Nephron progenitor cell (in vitro differentiated cells): ENCODE measurements around the gene SLC13A2.

Source experiments
- DNase-seq: peaks from one replicate; pipeline ENCODE4 v3.0.0; 2021
- H3K27ac Mint-ChIP-seq: 2 replicates; pipeline ENCODE4 v1.8.0; 2021; ENCODE audit warnings: mild to moderate bottlenecking, moderate library complexity, mixed read lengths
- H3K27me3 Mint-ChIP-seq: 2 replicates; pipeline ENCODE4 v1.8.0; 2021; ENCODE audit warnings: mild to moderate bottlenecking, low read depth, mixed read lengths; ENCODE audit not compliant: poor library complexity
- H3K36me3 Mint-ChIP-seq: 2 replicates; pipeline ENCODE4 v1.8.0; 2021; ENCODE audit warnings: low read depth, mixed read lengths
- H3K4me1 Mint-ChIP-seq: 2 replicates; pipeline ENCODE4 v1.8.0; 2021; ENCODE audit warnings: mixed read lengths
- H3K4me3 Mint-ChIP-seq: 2 replicates; pipeline ENCODE4 v1.8.0; 2021; ENCODE audit warnings: mild to moderate bottlenecking, moderate library complexity, mixed read lengths
- H3K9me3 Mint-ChIP-seq: 2 replicates; pipeline ENCODE4 v1.8.0; 2021; ENCODE audit warnings: mild to moderate bottlenecking, moderate library complexity, mixed read lengths
- CTCF ChIP-seq: fragments of 200-600 bp; sonication (generic); IDR thresholded peaks from 2 replicates; pipeline ENCODE4 v1.5.0; 2021; ENCODE audit warnings: antibody characterized with exemption

SLC13A2 gene

DNA sequence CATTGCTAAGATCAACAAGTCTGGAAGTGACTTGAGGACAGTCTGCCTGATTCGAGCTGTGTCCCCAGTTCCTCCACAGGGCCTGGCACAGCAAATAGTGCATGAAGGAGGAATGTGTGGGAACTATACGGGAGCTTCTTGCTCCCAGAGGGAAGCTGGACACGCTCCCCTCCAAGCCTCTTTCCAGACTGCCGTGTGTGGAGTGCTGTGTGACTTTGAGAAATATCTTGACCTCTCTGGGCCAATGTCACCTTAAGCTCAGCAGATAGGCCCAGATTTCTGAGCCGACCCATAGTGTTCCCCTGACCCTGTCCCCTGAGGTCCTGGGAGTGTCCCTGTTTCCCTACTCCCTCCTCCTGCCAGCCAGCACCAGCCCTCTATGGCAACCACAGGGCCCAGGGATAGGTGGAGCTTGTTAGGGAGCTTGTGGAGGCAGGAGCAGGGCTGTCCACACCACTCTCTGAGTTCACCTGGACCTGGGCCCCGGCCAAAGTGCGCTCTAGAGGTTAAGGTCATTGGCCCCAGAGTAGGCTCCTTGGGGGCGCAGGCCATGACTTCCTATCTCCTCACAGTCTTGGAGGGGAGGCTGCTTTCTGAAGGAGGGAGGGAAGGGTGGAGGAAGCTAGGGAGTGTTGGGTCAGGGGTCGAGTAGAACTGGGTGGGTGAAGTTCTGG lies 26.4 kb downstream of the SLC13A2 start:
- no peaks in the 10 kb centered on the region for H3K9me3 Mint-ChIP-seq
- DNase-seq = no peak
- no peaks in the 10 kb centered on the region for H3K36me3 Mint-ChIP-seq
- H3K27ac Mint-ChIP-seq = peak overlapping the region; percentile 60
- no peak for TF ChIP-seq CTCF
- peaks cover 16% of the 10 kb centered on the region for H3K27me3 Mint-ChIP-seq
- no peak overlapping the region for H3K4me3 Mint-ChIP-seq
- peaks cover 81% of the 10 kb centered on the region for H3K4me1 Mint-ChIP-seq

DNA sequence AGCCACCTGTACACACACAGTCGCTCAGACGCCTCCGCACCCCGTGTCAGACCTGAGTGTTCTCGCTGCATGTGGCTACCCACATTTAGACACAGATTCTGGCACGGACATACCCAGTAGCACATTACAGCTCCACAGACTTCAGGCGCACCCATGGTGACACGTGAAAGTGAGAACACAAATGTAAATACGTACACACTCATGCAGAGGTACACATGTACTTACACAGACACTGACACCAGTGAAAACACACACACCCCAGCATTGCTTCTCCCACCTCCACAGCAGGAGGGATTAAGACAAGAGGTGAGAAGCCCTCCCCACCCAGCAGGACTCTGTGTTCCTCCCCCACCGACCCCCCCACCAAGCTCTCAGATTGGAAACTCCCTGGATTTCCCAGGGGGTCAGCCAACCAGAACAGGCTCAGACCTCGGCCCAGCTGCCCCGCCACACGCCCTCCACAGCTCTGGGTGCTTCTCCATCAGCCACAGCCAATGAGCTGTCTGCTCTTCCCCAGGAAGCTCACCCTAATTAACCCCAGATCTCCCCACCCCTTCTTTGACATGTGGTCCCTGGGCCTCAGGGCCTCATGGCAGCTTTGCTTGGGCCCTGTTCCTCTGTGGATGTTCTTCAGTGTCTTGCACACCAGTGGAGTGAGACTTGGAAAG lies 27.4 kb downstream of the SLC13A2 start:
- Mint-ChIP-seq H3K36me3 (no peaks in the 10 kb centered on the region), H3K27ac (peak overlapping the region; percentile 60), H3K27me3 (peaks cover 16% of the 10 kb centered on the region), H3K4me3 (peak overlapping the region; percentile 22), H3K9me3 (no peaks in the 10 kb centered on the region), H3K4me1 (peaks cover 80% of the 10 kb centered on the region)
- DNase-seq = peak; percentile 46
- no peak for TF ChIP-seq CTCF

- TF ChIP-seq CTCF = no peak
- DNase-seq = no peak
- Mint-ChIP-seq H3K36me3 (no peaks in the 10 kb centered on the region), H3K9me3 (no peaks in the 10 kb centered on the region), H3K4me1 (peaks cover 80% of the 10 kb centered on the region), H3K4me3 (no peak overlapping the region), H3K27me3 (peaks cover 13% of the 10 kb centered on the region), H3K27ac (no peak overlapping the region)
Measured at GRCh38 chr17:28501421-28502284, 28.2 kb downstream of the SLC13A2 start.

DNA sequence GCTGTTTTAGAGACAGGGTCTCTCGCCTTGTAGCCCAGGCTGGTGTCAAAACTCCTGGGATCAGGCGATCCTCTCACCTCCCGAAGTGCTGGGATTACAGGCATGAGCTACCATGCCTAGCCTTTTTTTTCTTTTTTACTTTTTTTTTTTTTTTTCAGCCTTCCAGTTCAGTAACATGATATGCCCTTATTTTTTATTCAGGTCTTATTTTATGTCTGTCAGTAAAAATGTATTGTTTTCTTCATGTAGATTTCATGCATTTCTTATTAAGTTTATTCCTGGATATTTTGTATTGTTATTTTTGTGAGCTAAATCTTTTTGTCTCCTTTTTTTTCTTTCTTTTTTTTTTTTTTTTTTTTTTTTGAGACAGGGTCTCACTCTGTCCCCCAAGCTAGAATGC lies 30.0 kb downstream of the SLC13A2 start:
- DNase-seq = no peak
- Mint-ChIP-seq H3K4me3 (no peak overlapping the region), H3K36me3 (no peaks in the 10 kb centered on the region), H3K4me1 (peaks cover 81% of the 10 kb centered on the region), H3K27ac (no peak overlapping the region), H3K9me3 (no peaks in the 10 kb centered on the region), H3K27me3 (peaks cover 22% of the 10 kb centered on the region)
- no peak for TF ChIP-seq CTCF

GRCh38 chr17:28505986-28506665 lies 32.7 kb downstream of the SLC13A2 start, which contains the start of gene FOXN1:
Gene FOXN1 (plus strand): TSS chr17:28506348. CDS start chr17:28523970, 17,622 bp downstream.
- no peaks in the 10 kb centered on the region for H3K36me3 Mint-ChIP-seq
- peaks cover 79% of the 10 kb centered on the region for H3K4me1 Mint-ChIP-seq
- TF ChIP-seq CTCF = no peak
- H3K27me3 Mint-ChIP-seq = peaks cover 36% of the 10 kb centered on the region
- H3K9me3 Mint-ChIP-seq = no peaks in the 10 kb centered on the region
- H3K27ac Mint-ChIP-seq = peak within 1 kb of the TSS; percentile 88
- H3K4me3 Mint-ChIP-seq = peak within 1 kb of the TSS; percentile 45
- no peak for DNase-seq
